ENCODE data around the gene ALAD. TPM values are rescaled to one million over a fixed set of nuclear protein-coding genes. Genes with fewer than 3 reads are reported as not detected.

Gene ALAD
- total and polyA plus RNA-seq, 4 donors = 40.2 to 258 (median 74.2) TPM

GRCh38 chr9:113370806-113371325 lies 30.2 kb downstream of the ALAD start (continued):
- TF ChIP-seq, protein P1, sequence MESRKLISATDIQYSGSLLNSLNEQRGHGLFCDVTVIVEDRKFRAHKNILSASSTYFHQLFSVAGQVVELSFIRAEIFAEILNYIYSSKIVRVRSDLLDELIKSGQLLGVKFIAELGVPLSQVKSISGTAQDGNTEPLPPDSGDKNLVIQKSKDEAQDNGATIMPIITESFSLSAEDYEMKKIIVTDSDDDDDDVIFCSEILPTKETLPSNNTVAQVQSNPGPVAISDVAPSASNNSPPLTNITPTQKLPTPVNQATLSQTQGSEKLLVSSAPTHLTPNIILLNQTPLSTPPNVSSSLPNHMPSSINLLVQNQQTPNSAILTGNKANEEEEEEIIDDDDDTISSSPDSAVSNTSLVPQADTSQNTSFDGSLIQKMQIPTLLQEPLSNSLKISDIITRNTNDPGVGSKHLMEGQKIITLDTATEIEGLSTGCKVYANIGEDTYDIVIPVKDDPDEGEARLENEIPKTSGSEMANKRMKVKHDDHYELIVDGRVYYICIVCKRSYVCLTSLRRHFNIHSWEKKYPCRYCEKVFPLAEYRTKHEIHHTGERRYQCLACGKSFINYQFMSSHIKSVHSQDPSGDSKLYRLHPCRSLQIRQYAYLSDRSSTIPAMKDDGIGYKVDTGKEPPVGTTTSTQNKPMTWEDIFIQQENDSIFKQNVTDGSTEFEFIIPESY (IDR thresholded peaks at IDR 0.05) = no peak
- TF ChIP-seq FOXA1 (IDR thresholded peaks at IDR 0.05) (no peak), HNF4G (IDR thresholded peaks at IDR 0.05) (no peak)
- TF ChIP-seq, protein P2, sequence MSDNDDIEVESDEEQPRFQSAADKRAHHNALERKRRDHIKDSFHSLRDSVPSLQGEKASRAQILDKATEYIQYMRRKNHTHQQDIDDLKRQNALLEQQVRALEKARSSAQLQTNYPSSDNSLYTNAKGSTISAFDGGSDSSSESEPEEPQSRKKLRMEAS (IDR thresholded peaks at IDR 0.05) = no peak

DNA sequence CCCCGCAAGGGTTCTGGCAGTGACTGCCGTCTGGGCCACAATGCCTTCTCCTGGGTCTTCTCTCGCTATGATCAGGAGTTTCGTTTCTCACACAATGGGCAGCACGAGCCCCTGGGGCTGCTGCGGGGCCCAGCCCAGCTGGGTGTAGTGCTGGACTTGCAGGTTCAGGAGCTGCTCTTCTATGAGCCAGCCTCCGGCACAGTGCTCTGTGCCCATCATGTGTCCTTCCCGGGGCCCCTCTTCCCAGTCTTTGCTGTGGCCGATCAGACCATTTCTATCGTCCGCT lies 31.3 kb downstream of the ALAD start:
- Histone ChIP-seq H3K9me3 (ENCODE audit: control insufficient read depth in 4 of 4, low read length in 3 of 4) (no peaks in the 10 kb centered on the region), H3K4me3 (ENCODE audit: low read depth in 1 of 3, low read length in 3 of 3) (peak overlapping the region in 1 of 3 donors; percentile 29), H3K27ac (ENCODE audit: low read depth in 1 of 2, low read length in 2 of 2) (no peak overlapping the region), H3K27me3 (ENCODE audit: control insufficient read depth in 4 of 4, insufficient read depth in 4 of 4, low read length in 3 of 4) (no peaks in the 10 kb centered on the region), H3K4me1 (ENCODE audit: control insufficient read depth in 4 of 4, insufficient read depth in 4 of 4, low read length in 3 of 4) (peaks cover 4 to 55% (median 39%) of the 10 kb centered on the region in 4 donors), H3K9ac (ENCODE audit: low read depth in 1 of 2, low read length in 2 of 2) (no peak overlapping the region), H3K36me3 (ENCODE audit: control insufficient read depth in 4 of 4, insufficient read depth in 3 of 4, low read depth in 1 of 4, low read length in 3 of 4) (peaks cover 5 to 17% (median 10%) of the 10 kb centered on the region in 4 donors)
- TF ChIP-seq JUND (IDR thresholded peaks at IDR 0.05) (no peak), TAF1 (conservative IDR thresholded peaks at IDR 0.05) (no peak)
- DNase-seq (ENCODE audit: low spot score) = no peak
- WGBS = 36% methylated on average over 11 of the region's 11 CpGs

GRCh38 chr9:113368982-113369854 lies 31.9 kb downstream of the ALAD start:
- TF ChIP-seq RXRA (IDR thresholded peaks at IDR 0.05) = peak; percentile 82 to 87
- peak; percentile 11 to 26 for TF ChIP-seq RAD21 (IDR thresholded peaks at IDR 0.05)
- TF ChIP-seq EGR1 (IDR thresholded peaks at IDR 0.05; ENCODE audit: low read depth in 2 of 2) = no peak
- TF ChIP-seq NR2F2 (IDR thresholded peaks at IDR 0.05) = peak; percentile 70
- no peak for TF ChIP-seq REST (IDR thresholded peaks at IDR 0.05)
- TF ChIP-seq, protein P2 (IDR thresholded peaks at IDR 0.05) = peak; percentile 60
- TF ChIP-seq, protein P3, sequence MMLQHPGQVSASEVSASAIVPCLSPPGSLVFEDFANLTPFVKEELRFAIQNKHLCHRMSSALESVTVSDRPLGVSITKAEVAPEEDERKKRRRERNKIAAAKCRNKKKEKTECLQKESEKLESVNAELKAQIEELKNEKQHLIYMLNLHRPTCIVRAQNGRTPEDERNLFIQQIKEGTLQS (IDR thresholded peaks at IDR 0.05) = no peak
- no peak for TF ChIP-seq TAF1 (conservative IDR thresholded peaks at IDR 0.05)
- TF ChIP-seq JUND (IDR thresholded peaks at IDR 0.05) = peak in 1 of 2 donors; percentile 32
- no peak for TF ChIP-seq CTCF (IDR thresholded peaks at IDR 0.05; ENCODE audit: low read depth, low read length, missing input control)
- peak; percentile 73 for TF ChIP-seq YY1 (IDR thresholded peaks at IDR 0.05)
- TF ChIP-seq HNF4A (conservative IDR thresholded peaks at IDR 0.05) = peak; percentile 79 to 86
- peak; percentile 61 for TF ChIP-seq SP1 (IDR thresholded peaks at IDR 0.05)
- peak; percentile 4 for TF ChIP-seq FOXA2 (IDR thresholded peaks at IDR 0.05)
- no peak for DNase-seq (ENCODE audit: low spot score)
- Histone ChIP-seq H3K36me3 (ENCODE audit: control insufficient read depth in 4 of 4, insufficient read depth in 3 of 4, low read depth in 1 of 4, low read length in 3 of 4) (peaks cover 5 to 12% (median 9%) of the 10 kb centered on the region in 4 donors), H3K27ac (ENCODE audit: low read depth in 1 of 2, low read length in 2 of 2) (no peak overlapping the region), H3K27me3 (ENCODE audit: control insufficient read depth in 4 of 4, insufficient read depth in 4 of 4, low read length in 3 of 4) (no peaks in the 10 kb centered on the region), H3K9me3 (ENCODE audit: control insufficient read depth in 4 of 4, low read length in 3 of 4) (no peaks in the 10 kb centered on the region), H3K4me1 (ENCODE audit: control insufficient read depth in 4 of 4, insufficient read depth in 4 of 4, low read length in 3 of 4) (peaks cover 4 to 49% (median 33%) of the 10 kb centered on the region in 4 donors), H3K9ac (ENCODE audit: low read depth in 1 of 2, low read length in 2 of 2) (no peak overlapping the region), H3K4me3 (ENCODE audit: low read depth in 1 of 3, low read length in 3 of 3) (peak overlapping the region in 1 of 3 donors; percentile 29)
- 45% methylated on average over 13 of the region's 13 CpGs for WGBS
